Immature natural killer cell (primary cell): Measurements from ENCODE around the gene ANKS1B. TPM values are rescaled to one million over a fixed set of nuclear protein-coding genes. Genes with fewer than 3 reads are reported as not detected.
"Not testable (repeated sequence)": the region's sequence is repeated elsewhere in the genome, so short reads cannot be mapped to it uniquely, and the experiment has no call there.

Source experiments
- DNase-seq, 3 donors: peaks; one replicate each; pipeline ENCODE4 v3.0.0; 2022; ENCODE audit warnings: mixed read lengths in 1 of 3
- H3K27ac Mint-ChIP-seq, 6 donors: one replicate each; pipeline ENCODE4 v1.8.0; 2020; ENCODE audit warnings: mixed read lengths in 6 of 6, mild to moderate bottlenecking in 5 of 6, inconsistent platforms in 4 of 6, moderate library complexity in 3 of 6
- H3K27me3 Mint-ChIP-seq, 3 donors: one replicate each; pipeline ENCODE4 v1.8.0; 2020 to 2021; ENCODE audit warnings: low read depth in 3 of 3, mild to moderate bottlenecking in 3 of 3, mixed read lengths in 3 of 3, moderate library complexity in 3 of 3, inconsistent platforms in 1 of 3
- H3K36me3 Mint-ChIP-seq, 3 donors: one replicate each; pipeline ENCODE4 v1.8.0; 2020; ENCODE audit warnings: mixed read lengths in 3 of 3, inconsistent platforms in 2 of 3, mild to moderate bottlenecking in 2 of 3
- H3K4me1 Mint-ChIP-seq, 2 donors: one replicate each; pipeline ENCODE4 v1.8.0; 2020; ENCODE audit warnings: inconsistent platforms in 2 of 2, mild to moderate bottlenecking in 2 of 2, mixed read lengths in 2 of 2, moderate library complexity in 1 of 2
- H3K4me3 Mint-ChIP-seq, 5 donors: one replicate each; pipeline ENCODE4 v1.8.0; 2020; ENCODE audit warnings: mild to moderate bottlenecking in 5 of 5, mixed read lengths in 5 of 5, inconsistent platforms in 3 of 5, moderate library complexity in 3 of 5
- H3K9me3 Mint-ChIP-seq, 6 donors: one replicate each; pipeline ENCODE4 v1.8.0; 2020; ENCODE audit warnings: mild to moderate bottlenecking in 6 of 6, mixed read lengths in 6 of 6, inconsistent platforms in 4 of 6, moderate library complexity in 3 of 6
- polyA plus RNA-seq, 3 donors: library from polyadenylated mRNA; unstranded; fragments of 300-500 nt; fragmentation: Illumina TruSeq; gene quantifications; one replicate each; pipeline ENCODE4 v1.2.3, GENCODE V29; 2021

Gene ANKS1B
- polyA plus RNA-seq, 3 donors from 2014 or later: not detected

- no peak overlapping the region for H3K4me3 Mint-ChIP-seq
- H3K4me1 Mint-ChIP-seq: no peaks in the 10 kb centered on the region
- H3K27me3 Mint-ChIP-seq: peaks cover 0 to 6% (median 2%) of the 10 kb centered on the region in 3 donors
- H3K27ac Mint-ChIP-seq: no peak overlapping the region
- DNase-seq: no peak
- no peaks in the 10 kb centered on the region for H3K36me3 Mint-ChIP-seq
- no peaks in the 10 kb centered on the region for H3K9me3 Mint-ChIP-seq
Observed at GRCh38 chr12:98769068-98769467, 1215.7 kb downstream of the ANKS1B start.

- Mint-ChIP-seq H3K9me3 (no peaks in the 10 kb centered on the region), H3K4me3 (no peak overlapping the region), H3K36me3 (no peaks in the 10 kb centered on the region), H3K4me1 (no peaks in the 10 kb centered on the region), H3K27me3 (peaks cover 0 to 6% (median 2%) of the 10 kb centered on the region in 3 donors), H3K27ac (no peak overlapping the region)
- DNase-seq: no peak
Observed at GRCh38 chr12:98767248-98767647, 1217.5 kb downstream of the ANKS1B start.

- DNase-seq: no peak
- Mint-ChIP-seq H3K27me3 (peaks cover 2 to 5% (median 2%) of the 10 kb centered on the region in 3 donors), H3K27ac (no peak overlapping the region), H3K4me1 (no peaks in the 10 kb centered on the region), H3K4me3 (no peak overlapping the region), H3K36me3 (no peaks in the 10 kb centered on the region), H3K9me3 (no peaks in the 10 kb centered on the region)
Observed at GRCh38 chr12:98763656-98764055, 1221.1 kb downstream of the ANKS1B start.

GRCh38 chr12:98758331-98758730, 1226.4 kb downstream of the ANKS1B start:
- Mint-ChIP-seq H3K27me3 (peaks cover 1 to 4% (median 2%) of the 10 kb centered on the region in 3 donors), H3K4me3 (no peak overlapping the region)
- DNase-seq: no peak

GRCh38 chr12:98757455-98757854, 1227.3 kb downstream of the ANKS1B start:
- Mint-ChIP-seq H3K27me3 (peaks cover 1 to 4% (median 2%) of the 10 kb centered on the region in 3 donors), H3K36me3 (no peaks in the 10 kb centered on the region), H3K4me3 (no peak overlapping the region), H3K9me3 (peaks cover 0 to 6% (median 0%) of the 10 kb centered on the region in 6 donors), H3K27ac (no peak overlapping the region), H3K4me1 (no peaks in the 10 kb centered on the region)
- DNase-seq: no peak

More at GRCh38 chr12:98758331-98758730, 1226.4 kb downstream of the ANKS1B start:
- H3K27ac Mint-ChIP-seq: no peak overlapping the region
- H3K9me3 Mint-ChIP-seq: peaks cover 0 to 6% (median 0%) of the 10 kb centered on the region in 6 donors
- no peaks in the 10 kb centered on the region for H3K36me3 Mint-ChIP-seq
- H3K4me1 Mint-ChIP-seq: no peaks in the 10 kb centered on the region

GRCh38 chr12:98755855-98756254, 1228.9 kb downstream of the ANKS1B start:
- not testable (repeated sequence) for H3K27ac Mint-ChIP-seq, H3K9me3 Mint-ChIP-seq, H3K27me3 Mint-ChIP-seq, H3K36me3 Mint-ChIP-seq, DNase-seq, H3K4me1 Mint-ChIP-seq, H3K4me3 Mint-ChIP-seq

- Mint-ChIP-seq H3K27me3 (peaks cover 0 to 2% (median 1%) of the 10 kb centered on the region in 3 donors), H3K36me3 (no peaks in the 10 kb centered on the region), H3K4me1 (no peaks in the 10 kb centered on the region), H3K9me3 (peaks cover 0 to 6% (median 0%) of the 10 kb centered on the region in 6 donors), H3K4me3 (no peak overlapping the region), H3K27ac (no peak overlapping the region)
- DNase-seq: no peak
Observed at GRCh38 chr12:98754095-98754494, 1230.6 kb downstream of the ANKS1B start.

- DNase-seq: no peak
- H3K36me3 Mint-ChIP-seq: no peaks in the 10 kb centered on the region
- H3K9me3 Mint-ChIP-seq: peaks cover 0 to 5% (median 0%) of the 10 kb centered on the region in 6 donors
- no peak overlapping the region for H3K27ac Mint-ChIP-seq
- peaks cover 0 to 3% (median 0%) of the 10 kb centered on the region in 3 donors for H3K27me3 Mint-ChIP-seq
- no peak overlapping the region for H3K4me3 Mint-ChIP-seq
- no peaks in the 10 kb centered on the region for H3K4me1 Mint-ChIP-seq
Observed at GRCh38 chr12:98752726-98753125, 1232.0 kb downstream of the ANKS1B start.

- Mint-ChIP-seq H3K36me3 (no peaks in the 10 kb centered on the region), H3K4me1 (no peaks in the 10 kb centered on the region), H3K27me3 (peaks cover 2 to 4% (median 2%) of the 10 kb centered on the region in 3 donors), H3K4me3 (no peak overlapping the region), H3K27ac (no peak overlapping the region), H3K9me3 (peaks cover 0 to 3% (median 0%) of the 10 kb centered on the region in 6 donors)
- no peak for DNase-seq
Observed at GRCh38 chr12:98751580-98752115, 1233.1 kb downstream of the ANKS1B start.

- no peak for DNase-seq
- no peak overlapping the region for H3K4me3 Mint-ChIP-seq
- H3K27ac Mint-ChIP-seq: no peak overlapping the region
- H3K27me3 Mint-ChIP-seq: peaks cover 5 to 8% (median 5%) of the 10 kb centered on the region in 3 donors
- H3K4me1 Mint-ChIP-seq: peaks cover 7% of the 10 kb centered on the region in 2 donors
- H3K9me3 Mint-ChIP-seq: no peaks in the 10 kb centered on the region
- H3K36me3 Mint-ChIP-seq: no peaks in the 10 kb centered on the region
Observed at GRCh38 chr12:98750511-98750910, 1234.2 kb downstream of the ANKS1B start.

- no peak for DNase-seq
- Mint-ChIP-seq H3K9me3 (no peaks in the 10 kb centered on the region), H3K27me3 (peaks cover 5 to 11% (median 5%) of the 10 kb centered on the region in 3 donors), H3K27ac (no peak overlapping the region), H3K4me1 (peaks cover 7% of the 10 kb centered on the region in 2 donors), H3K4me3 (no peak overlapping the region), H3K36me3 (no peaks in the 10 kb centered on the region)
Observed at GRCh38 chr12:98748463-98748862, 1236.3 kb downstream of the ANKS1B start.

- H3K4me1 Mint-ChIP-seq: peaks cover 7% of the 10 kb centered on the region in 2 donors
- no peaks in the 10 kb centered on the region for H3K36me3 Mint-ChIP-seq
- peak overlapping the region; percentile 63 to 83 (median 75) for H3K4me3 Mint-ChIP-seq
- no peaks in the 10 kb centered on the region for H3K9me3 Mint-ChIP-seq
- peaks cover 5 to 13% (median 7%) of the 10 kb centered on the region in 3 donors for H3K27me3 Mint-ChIP-seq
- DNase-seq: no peak
- H3K27ac Mint-ChIP-seq: no peak overlapping the region
Observed at GRCh38 chr12:98745578-98746391, 1239.0 kb downstream of the ANKS1B start.

GRCh38 chr12:98744680-98745079, 1240.1 kb downstream of the ANKS1B start:
- H3K27ac Mint-ChIP-seq: no peak overlapping the region
- H3K4me1 Mint-ChIP-seq: peaks cover 7% of the 10 kb centered on the region in 2 donors
- no peaks in the 10 kb centered on the region for H3K9me3 Mint-ChIP-seq
- DNase-seq: no peak
- H3K4me3 Mint-ChIP-seq: peak overlapping the region in 2 of 5 donors; percentile 36 to 38
- H3K36me3 Mint-ChIP-seq: no peaks in the 10 kb centered on the region
- peaks cover 7 to 17% (median 7%) of the 10 kb centered on the region in 3 donors for H3K27me3 Mint-ChIP-seq

- Mint-ChIP-seq H3K36me3 (no peaks in the 10 kb centered on the region), H3K4me1 (peaks cover 7% of the 10 kb centered on the region in 2 donors), H3K27me3 (peaks cover 7 to 17% (median 8%) of the 10 kb centered on the region in 3 donors), H3K9me3 (no peaks in the 10 kb centered on the region), H3K27ac (no peak overlapping the region), H3K4me3 (no peak overlapping the region)
- no peak for DNase-seq
Observed at GRCh38 chr12:98743362-98743953, 1241.3 kb downstream of the ANKS1B start.
